Epithelial cell of esophagus (primary cell): Measurements from ENCODE around the gene NUF2.
"Not testable (repeated sequence)": the region's sequence is repeated elsewhere in the genome, so short reads cannot be mapped to it uniquely, and the experiment has no call there.

Experiments
- DNase-seq: peaks from one replicate; pipeline ENCODE4 v3.0.0; 2010; ENCODE audit warnings: low read depth
- H3K4me3 ChIP-seq: 2 replicates; pipeline ENCODE4 v1.5.1; 2011; ENCODE audit warnings: mild to moderate bottlenecking, low read length, control low read depth
- CTCF ChIP-seq: IDR thresholded peaks from 2 replicates; pipeline ENCODE4 v1.5.1; 2011; ENCODE audit warnings: low read depth, mild to moderate bottlenecking, low read length, control low read depth, inconsistent platforms; ENCODE audit not compliant: insufficient read depth; ENCODE audit errors: missing control alignments

The NUF2 gene

GRCh38 chr1:163321311-163322305 is at the start of gene NUF2:
Gene NUF2 (plus strand): TSS chr1:163321954. CDS start chr1:163326052, 4,098 bp downstream.
- peak; percentile 100 for DNase-seq

GRCh38 chr1:163273766-163274441 is 47.9 kb upstream of the NUF2 start:
- H3K4me3 ChIP-seq: no peak overlapping the region
- DNase-seq: no peak
- TF ChIP-seq CTCF: no peak

More at GRCh38 chr1:163321311-163322305, at the start of gene NUF2:
- H3K4me3 ChIP-seq: peak within 1 kb of the TSS; percentile 97
- no peak for TF ChIP-seq CTCF

- DNase-seq: peak; percentile 10
- no peak for TF ChIP-seq CTCF
- H3K4me3 ChIP-seq: no peak overlapping the region
These were observed 46.5 kb upstream of the NUF2 start for GRCh38 chr1:163275222-163275621.

GRCh38 chr1:163278602-163279001 is 43.2 kb upstream of the NUF2 start:
- H3K4me3 ChIP-seq: no peak overlapping the region
- TF ChIP-seq CTCF: no peak
- DNase-seq: no peak

GRCh38 chr1:163284867-163285266 is 36.9 kb upstream of the NUF2 start:
- H3K4me3 ChIP-seq, DNase-seq: not testable (repeated sequence)

- DNase-seq: peak; percentile 60
- no peak overlapping the region for H3K4me3 ChIP-seq
- TF ChIP-seq CTCF: no peak
These were observed 31.6 kb upstream of the NUF2 start for GRCh38 chr1:163290025-163290640.

GRCh38 chr1:163291461-163291860 is 30.3 kb upstream of the NUF2 start:
- DNase-seq: no peak
- H3K4me3 ChIP-seq: no peak overlapping the region
- TF ChIP-seq CTCF: no peak

GRCh38 chr1:163292153-163292552 is 29.6 kb upstream of the NUF2 start:
- not testable (repeated sequence) for H3K4me3 ChIP-seq, DNase-seq

- not testable (repeated sequence) for H3K4me3 ChIP-seq, DNase-seq
These were observed 28.3 kb upstream of the NUF2 start for GRCh38 chr1:163293497-163293896.
